GM08714 (cell line): ENCODE data around the gene RTL9.

Experiments
- H3K4me3 ChIP-seq: fragments of 200-500 bp; sonication (Bioruptor generic); 2 replicates; pipeline ENCODE4 v1.5.1; 2014; ENCODE audit warnings: mild to moderate bottlenecking, low read length, inconsistent platforms
- ZNF274 ChIP-seq: IDR thresholded peaks from 2 replicates; pipeline ENCODE4 v1.6.1; 2012; ENCODE audit warnings: mild to moderate bottlenecking, low read depth, low read length

RTL9 gene

DNA sequence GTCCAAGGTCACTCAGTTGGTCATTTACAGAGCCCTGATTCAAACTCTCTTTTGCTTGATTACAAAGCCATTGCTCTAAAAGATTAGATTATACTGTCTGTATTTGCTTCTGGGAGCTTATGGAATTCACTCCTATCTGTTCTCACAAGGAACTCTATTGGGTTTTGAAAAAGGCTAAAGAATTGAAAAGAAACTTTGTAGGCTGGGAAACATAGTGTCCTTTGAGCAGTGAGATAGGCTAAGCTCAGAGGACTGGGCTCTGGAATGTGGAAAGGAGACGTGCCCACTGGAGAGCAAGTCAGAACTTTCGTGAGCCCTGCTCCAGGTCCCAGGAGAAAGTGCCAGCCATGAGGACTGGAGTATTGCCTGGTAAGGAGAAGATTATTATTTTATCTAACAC lies at the start of gene RTL9:
RTL9 (plus strand) TSS at position 301 of the 400 bp plus-strand sequence. CDS start 91,770 bp downstream, outside the sequence.
- no peak for TF ChIP-seq ZNF274
- H3K4me3 ChIP-seq: no peak within 1 kb of the TSS

DNA sequence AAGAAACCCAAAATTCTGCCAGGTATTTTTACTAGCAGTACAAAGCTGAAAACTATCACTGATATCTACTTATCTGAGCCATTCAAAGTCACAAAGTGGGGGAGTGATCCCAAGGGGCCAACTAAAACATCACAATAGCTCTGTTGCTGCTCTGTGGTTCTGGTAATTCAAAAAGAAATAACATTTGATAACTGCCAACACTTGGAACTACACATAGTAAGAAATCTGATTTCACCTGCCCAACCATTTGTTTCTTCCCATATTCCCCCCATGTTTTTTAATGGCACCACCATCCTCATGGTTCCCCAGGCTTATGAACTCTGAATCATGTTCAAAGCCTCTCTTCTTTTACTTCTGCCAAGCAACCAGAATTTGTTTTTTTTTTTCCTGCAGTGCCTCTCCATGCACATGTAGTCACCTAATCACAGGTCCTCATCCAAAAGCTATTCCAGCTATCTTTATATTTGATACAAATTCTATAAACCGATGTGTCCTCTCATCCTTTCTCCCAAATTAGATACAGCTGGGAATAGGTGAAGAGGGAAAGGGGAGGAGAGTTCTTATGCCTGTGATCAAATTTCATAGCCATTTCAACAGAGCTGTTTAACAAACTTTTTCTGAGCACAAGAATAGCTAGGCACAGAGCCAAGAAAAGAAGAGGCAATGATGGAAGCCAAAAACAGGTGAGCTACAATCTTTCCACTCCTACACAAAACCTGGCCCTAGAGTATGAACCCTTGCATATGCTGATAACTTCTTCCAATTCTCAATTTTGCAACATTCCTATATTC lies 48.5 kb upstream of the RTL9 start:
- H3K4me3 ChIP-seq: no peak overlapping the region
- TF ChIP-seq ZNF274: no peak

DNA sequence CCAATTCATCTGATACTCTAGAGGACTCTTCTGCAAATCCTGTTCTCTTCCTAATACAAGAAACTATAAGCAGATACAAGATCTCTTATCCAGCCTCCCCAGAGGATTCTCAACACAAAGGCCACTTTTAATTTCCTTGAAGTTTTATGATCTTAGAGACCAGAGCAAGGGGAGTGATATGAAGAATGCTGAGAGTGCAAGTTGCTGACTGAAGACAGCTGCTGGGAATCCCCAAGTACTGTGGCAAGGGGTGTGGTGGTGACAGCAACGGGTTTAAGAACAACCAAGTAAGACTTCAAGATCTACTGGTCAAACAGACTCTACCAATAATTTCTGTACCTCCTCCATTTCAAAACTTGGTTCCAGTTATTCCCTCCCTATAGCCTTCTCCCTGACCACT lies 47.8 kb upstream of the RTL9 start:
- no peak for TF ChIP-seq ZNF274
- no peak overlapping the region for H3K4me3 ChIP-seq

DNA sequence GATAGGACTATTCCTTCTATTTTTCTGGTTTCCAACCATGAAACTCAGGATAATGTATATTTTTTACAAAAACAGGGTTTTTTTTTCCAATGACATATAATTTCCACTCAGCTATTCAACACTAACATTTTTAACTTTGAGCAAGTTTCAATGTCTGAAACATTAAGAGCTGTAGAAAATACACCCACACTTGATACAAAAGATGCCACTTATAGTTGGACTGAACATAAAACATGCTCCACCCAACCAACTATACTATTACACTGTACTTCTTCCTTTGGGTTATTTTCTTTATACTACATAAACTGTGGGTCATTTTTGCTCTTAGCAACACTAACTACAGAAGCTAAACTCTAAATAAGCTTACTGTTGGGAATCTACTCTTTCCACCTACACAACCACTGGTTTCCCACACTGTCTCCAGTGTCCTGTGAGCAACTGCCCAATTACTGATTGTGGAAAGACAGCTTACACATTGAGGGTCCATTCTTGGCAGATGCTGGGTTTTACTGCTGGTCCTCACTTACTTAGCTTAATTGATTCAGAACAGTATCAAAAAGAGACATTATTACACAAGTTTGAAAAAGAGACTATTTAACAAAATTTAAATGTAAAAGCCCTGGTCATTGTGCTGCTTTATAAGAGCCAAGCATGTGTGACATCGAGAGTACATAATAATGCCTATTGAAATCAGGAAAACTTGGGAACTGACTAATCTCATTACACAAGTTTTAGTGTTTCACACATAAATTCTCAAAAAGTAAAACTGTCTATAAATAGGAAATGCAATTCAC lies 47.0 kb upstream of the RTL9 start:
- TF ChIP-seq ZNF274: no peak
- H3K4me3 ChIP-seq: no peak overlapping the region

DNA sequence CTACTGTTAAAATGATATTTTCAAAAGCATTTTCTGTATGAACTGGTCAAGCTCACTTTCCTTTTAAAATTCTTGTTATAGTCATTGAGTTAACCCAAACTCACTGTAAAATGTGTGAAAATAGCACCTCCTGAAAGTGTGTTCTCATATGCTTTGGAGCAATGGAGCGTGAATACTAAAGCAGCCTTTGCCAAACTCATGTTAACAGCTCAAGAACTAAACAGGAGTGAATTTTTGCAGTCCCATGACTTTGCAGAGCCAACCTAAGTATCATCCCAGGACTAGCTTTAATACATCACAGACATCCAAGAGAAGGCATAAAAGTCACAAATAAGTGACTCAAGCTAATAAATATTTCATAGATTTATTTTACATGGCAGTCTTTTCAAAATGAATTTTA lies 43.1 kb upstream of the RTL9 start:
- peak overlapping the region; percentile 36; the same call in 1 of the 2 replicates for H3K4me3 ChIP-seq
- no peak for TF ChIP-seq ZNF274

DNA sequence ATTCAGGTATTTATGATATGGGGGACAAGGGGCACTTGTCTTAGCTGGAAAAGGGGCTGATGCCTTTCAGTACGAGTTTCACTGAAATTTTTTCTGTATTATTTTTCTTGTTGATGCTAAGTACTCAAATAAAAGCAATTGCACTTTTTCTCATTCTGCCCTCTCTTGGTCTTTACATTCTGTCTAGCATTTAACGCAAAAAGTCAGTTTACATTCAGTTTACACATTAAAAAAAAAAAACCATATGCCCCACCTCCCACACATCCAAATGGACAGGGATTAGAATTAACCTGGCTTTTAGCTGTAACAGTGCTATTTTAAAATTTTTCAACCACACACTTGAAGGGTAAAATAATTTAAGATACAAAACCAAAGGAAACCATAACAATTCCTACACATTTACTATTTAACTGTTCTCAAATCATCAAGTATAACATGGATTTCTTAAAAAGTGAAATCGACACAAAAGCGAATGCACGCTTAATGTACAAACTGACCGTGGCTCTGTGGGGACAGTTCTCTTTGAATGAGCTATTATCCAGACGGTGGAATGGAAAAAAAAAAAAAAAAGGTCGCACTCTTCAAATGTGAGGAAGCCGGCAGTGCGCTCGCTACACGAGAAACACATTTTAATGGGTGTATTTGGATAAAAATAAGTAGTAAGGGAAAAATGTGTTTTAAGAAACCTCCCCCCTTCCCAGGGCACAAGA lies 42.1 kb upstream of the RTL9 start:
- TF ChIP-seq ZNF274: no peak
- peak overlapping the region; percentile 68 for H3K4me3 ChIP-seq

DNA sequence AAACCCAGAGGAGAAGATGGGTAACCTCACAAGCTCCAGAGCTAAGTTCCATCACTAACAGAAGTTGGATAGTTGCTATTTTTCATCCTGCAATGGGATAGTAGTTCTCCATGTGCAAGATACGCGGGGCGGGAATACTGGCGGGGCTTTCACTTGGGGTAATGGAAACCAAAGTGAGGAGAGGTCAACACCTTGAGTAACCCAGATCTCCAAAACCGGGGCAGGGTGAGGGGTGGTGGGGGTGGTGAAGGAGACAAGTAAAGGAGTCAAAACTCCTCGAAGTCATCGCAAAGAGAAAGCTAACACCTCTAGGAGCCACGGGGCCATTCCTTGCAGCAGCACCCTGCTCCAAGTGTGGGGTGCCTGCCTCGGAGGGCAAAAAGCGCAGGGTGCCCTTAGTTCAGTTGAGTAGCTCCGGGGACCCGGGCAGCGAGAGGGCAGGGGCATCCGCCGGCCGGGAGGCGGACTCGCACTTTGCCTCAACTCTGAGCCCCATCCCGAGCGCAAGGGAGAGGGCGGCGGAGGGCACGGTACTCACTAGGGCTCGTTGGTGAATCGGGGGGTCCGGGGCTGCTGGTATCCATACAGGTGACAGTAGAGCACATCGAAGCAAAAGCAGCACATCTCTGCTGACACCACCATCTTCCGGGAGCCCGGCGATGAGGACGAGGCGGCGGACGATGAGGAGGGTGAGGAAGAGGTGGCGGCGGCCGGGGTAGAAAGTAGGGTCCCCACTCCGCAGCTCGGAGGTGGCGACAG lies 41.4 kb upstream of the RTL9 start:
- H3K4me3 ChIP-seq: peak overlapping the region; percentile 68
- no peak for TF ChIP-seq ZNF274

DNA sequence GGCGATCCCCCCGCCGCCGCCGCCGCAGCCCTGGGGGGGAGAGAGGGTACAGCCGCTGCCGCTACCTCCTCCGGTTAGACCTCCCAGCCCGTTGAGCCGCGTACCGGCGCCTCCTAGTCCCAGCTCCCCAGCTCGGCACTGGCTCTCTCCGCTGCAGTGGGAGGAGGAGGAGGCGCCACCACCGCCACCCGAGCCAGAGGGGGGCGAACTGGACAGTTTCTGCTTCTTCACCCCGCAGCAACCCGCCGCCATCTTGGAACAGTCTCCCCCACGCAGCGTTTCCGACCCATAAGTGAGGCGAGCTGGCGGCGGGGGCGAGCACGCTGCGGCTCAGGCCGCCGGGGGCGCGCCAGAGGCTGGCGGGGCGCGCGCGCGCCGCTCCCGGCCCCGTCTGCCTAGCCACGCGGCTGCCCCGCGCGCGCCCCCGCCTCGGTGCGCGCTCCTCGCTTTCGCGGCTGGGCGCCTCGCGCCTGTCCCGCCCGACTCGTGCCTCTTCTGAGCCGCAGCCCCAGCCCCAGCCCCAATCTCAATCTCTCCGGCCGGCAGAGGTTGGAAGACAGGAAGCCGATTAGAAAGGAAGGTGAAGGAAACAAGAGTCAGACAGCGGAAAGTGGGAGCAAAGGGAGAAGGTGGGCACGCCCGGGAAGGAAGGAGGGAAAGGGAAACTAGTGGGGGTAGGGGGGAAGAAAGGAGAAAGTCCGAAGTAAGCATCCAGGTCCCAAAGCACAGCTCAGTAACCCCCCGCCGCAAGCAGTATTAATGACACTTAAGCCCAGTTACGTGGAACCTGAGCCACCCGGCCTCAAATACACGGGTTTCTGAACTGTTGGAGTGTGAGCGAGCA lies 40.6 kb upstream of the RTL9 start, which contains the start of gene AMMECR1:
AMMECR1 (minus strand) TSS at position 266 of the 844 bp plus-strand sequence; CDS start at position 252, 14 bp downstream.
- peak within 1 kb of the TSS; percentile 79 for H3K4me3 ChIP-seq
- TF ChIP-seq ZNF274: no peak

DNA sequence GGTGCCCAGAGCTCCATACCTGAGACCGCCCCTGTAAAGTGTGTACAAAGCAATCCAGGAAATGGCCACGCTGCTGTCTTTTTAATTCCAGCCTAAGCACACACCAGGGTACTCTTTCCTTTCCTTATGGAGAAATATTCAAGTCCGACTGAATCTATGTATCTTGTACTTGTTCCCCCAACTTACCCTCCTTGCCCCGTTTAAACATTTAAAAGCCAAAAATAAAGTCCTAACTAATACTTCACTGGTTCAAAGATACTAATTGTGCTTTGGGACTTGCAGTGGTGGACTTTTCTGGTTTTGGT lies 40.0 kb upstream of the RTL9 start:
- no peak for TF ChIP-seq ZNF274
- peak overlapping the region; percentile 79 for H3K4me3 ChIP-seq

DNA sequence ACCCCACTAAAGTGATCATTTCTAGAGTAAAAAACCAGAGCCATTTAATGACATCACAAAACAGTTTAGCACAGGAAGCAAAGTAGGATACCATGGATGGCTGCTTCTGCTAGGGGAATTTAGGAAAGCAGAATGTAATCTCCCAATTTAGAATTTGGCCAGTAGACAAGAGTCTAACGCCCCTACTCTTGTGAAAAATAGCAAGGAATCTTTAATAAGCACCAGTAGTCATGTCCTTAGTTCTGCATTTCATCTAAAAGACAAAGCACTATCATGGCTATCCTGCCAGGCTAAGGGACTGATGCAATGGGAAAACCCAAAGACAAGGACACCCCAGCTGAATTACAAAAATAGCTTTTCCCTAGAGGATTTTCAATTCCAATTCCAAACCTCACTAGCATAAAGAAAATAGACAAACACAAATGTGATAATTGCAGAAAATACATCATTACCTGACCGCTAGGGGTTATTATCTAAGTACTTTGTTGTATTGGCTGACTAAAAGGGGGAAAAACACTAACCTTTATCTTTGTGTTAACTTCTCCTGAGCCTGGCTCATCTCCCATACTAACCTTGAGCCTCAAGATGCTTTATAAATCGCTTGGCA lies 38.2 kb upstream of the RTL9 start:
- no peak for TF ChIP-seq ZNF274
- H3K4me3 ChIP-seq: no peak overlapping the region

DNA sequence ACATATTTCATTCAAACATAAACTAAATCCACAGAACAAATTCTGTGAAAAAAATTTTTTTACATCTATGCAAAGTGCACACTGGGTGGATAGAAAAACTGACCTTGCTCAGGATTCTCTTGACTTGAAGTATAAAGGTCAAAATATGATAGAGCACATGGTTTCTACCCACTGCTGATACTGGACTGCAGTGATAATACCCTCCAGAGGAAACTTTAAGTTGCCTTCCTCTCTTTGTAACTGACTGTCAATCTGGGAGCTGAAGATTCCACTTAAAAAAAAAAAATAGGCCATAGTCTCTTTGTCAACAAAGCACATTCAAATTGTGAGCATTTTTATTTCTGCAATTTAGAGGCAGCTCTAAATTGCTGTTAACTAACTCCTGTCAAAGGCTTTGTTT lies 37.6 kb upstream of the RTL9 start:
- no peak overlapping the region for H3K4me3 ChIP-seq

DNA sequence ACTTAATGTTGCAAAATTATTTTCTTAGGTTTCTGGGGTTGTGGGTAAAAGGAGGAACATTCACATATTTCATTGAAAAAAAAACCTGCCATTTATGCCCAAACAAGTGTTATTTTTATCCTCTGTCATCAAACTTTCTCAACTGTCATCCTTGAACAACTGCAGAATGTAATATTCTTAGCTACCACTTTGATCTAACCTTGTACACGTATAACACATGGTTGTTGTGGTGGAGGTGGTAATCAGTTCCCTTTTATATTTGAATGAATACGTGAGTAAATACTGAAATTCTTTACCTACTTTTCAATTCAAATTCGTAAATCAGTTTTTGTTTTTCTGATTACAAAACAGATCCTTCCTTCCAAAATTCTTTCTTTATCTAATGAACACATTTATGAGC lies 37.0 kb upstream of the RTL9 start:
- TF ChIP-seq ZNF274: no peak
- H3K4me3 ChIP-seq: no peak overlapping the region

More for the DNA sequence above, 37.6 kb upstream of the RTL9 start:
- no peak for TF ChIP-seq ZNF274

DNA sequence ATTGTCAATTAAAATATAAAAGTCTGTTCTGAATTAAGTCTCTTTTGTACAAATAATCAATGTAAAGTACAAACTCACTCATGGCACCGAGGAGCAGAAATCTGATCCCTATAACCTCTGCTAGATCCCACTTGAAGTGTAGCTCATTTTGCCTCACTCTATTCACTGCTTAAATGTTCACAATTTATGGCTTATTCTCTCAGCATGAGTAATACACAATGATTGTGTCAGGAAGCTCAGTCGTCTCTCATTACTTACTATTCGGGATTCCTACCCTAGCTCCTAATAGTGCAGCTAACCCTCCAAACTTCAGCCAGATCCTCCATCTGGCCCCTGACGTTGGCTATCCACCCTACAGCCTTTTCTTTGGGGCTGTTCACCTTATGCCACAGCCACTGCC lies 36.0 kb upstream of the RTL9 start:
- H3K4me3 ChIP-seq: no peak overlapping the region
- TF ChIP-seq ZNF274: no peak
